RCC 7860 (cell line): ENCODE data around the gene LHX3.
"Not testable (repeated sequence)": the region's sequence is repeated elsewhere in the genome, so short reads cannot be mapped to it uniquely, and the experiment has no call there.

ENCODE experiments used
- DNase-seq: peaks from one replicate; pipeline ENCODE4 v3.0.0-alpha.2; 2015; ENCODE audit warnings: low spot score
- FAIRE-seq: peaks from 2 replicates; lab custom pipeline; 2012; peaks lifted over from hg19 to GRCh38; lab: Jason Lieb, UNC

LHX3 gene

GRCh38 chr9:136242248-136242647, 37.3 kb upstream of the LHX3 start:
- FAIRE-seq (no peak), DNase-seq (no peak)

- DNase-seq (no peak), FAIRE-seq (no peak)
Measured at GRCh38 chr9:136241542-136241941, 36.6 kb upstream of the LHX3 start.

GRCh38 chr9:136240941-136241340, 36.0 kb upstream of the LHX3 start:
- DNase-seq (no peak), FAIRE-seq (no peak)

- no peak for FAIRE-seq
- no peak for DNase-seq
Measured at GRCh38 chr9:136239983-136240330, 35.0 kb upstream of the LHX3 start.

- DNase-seq (no peak), FAIRE-seq (no peak)
Measured at GRCh38 chr9:136239135-136239982, 34.4 kb upstream of the LHX3 start.

GRCh38 chr9:136238342-136238732, 33.4 kb upstream of the LHX3 start:
- no peak for FAIRE-seq
- DNase-seq = no peak

- no peak for FAIRE-seq
- DNase-seq = no peak
Measured at GRCh38 chr9:136237486-136238341, 32.8 kb upstream of the LHX3 start.

- not testable (repeated sequence) for DNase-seq, FAIRE-seq
Measured at GRCh38 chr9:136236471-136237410, 31.8 kb upstream of the LHX3 start.

- FAIRE-seq = no peak
- no peak for DNase-seq
Measured at GRCh38 chr9:136235709-136236455, 31.0 kb upstream of the LHX3 start.

GRCh38 chr9:136235171-136235570, 30.2 kb upstream of the LHX3 start:
- FAIRE-seq (no peak), DNase-seq (no peak)

GRCh38 chr9:136234597-136234996, 29.7 kb upstream of the LHX3 start:
- DNase-seq (no peak), FAIRE-seq (no peak)

- FAIRE-seq (no peak), DNase-seq (no peak)
Measured at GRCh38 chr9:136233868-136234267, 28.9 kb upstream of the LHX3 start.

GRCh38 chr9:136233411-136233810, 28.5 kb upstream of the LHX3 start:
- DNase-seq = no peak
- FAIRE-seq = no peak

- FAIRE-seq (no peak), DNase-seq (no peak)
Measured at GRCh38 chr9:136232969-136233368, 28.0 kb upstream of the LHX3 start.

GRCh38 chr9:136231478-136232297, 26.8 kb upstream of the LHX3 start:
- DNase-seq (no peak), FAIRE-seq (no peak)

GRCh38 chr9:136230773-136231172, 25.8 kb upstream of the LHX3 start:
- FAIRE-seq = no peak

GRCh38 chr9:136230365-136230764, 25.4 kb upstream of the LHX3 start:
- FAIRE-seq (no peak), DNase-seq (no peak)

More at GRCh38 chr9:136230773-136231172, 25.8 kb upstream of the LHX3 start:
- DNase-seq = no peak

- no peak for FAIRE-seq
Measured at GRCh38 chr9:136229096-136230065, 24.5 kb upstream of the LHX3 start.

More at GRCh38 chr9:136229096-136230065, 24.5 kb upstream of the LHX3 start:
- DNase-seq = no peak
